SH-SY5Y (cell line): ENCODE results near the gene SH3BGRL2.

Source experiments
- GATA2 ChIP-seq: IDR thresholded peaks from 2 replicates; pipeline ENCODE4 v1.6.1; 2011; ENCODE audit warnings: mild to moderate bottlenecking, low read depth, low read length
- GATA3 ChIP-seq: IDR thresholded peaks from 2 replicates; pipeline ENCODE4 v1.6.1; 2011; ENCODE audit warnings: low read depth, mild to moderate bottlenecking, low read length, moderate library complexity

GRCh38 chr6:79711167-79711566 lies 80.0 kb downstream of the SH3BGRL2 start:
- TF ChIP-seq GATA3 (no peak), GATA2 (no peak)
